ENCODE results near the gene TMPRSS11E. TPM values are rescaled to one million over a fixed set of nuclear protein-coding genes. Genes with fewer than 3 reads are reported as not detected.
"Not testable (repeated sequence)": the region's sequence is repeated elsewhere in the genome, so short reads cannot be mapped to it uniquely, and the experiment has no call there.

Gene TMPRSS11E
- total RNA-seq, 1 experiment from 2014 or later = not detected

DNA sequence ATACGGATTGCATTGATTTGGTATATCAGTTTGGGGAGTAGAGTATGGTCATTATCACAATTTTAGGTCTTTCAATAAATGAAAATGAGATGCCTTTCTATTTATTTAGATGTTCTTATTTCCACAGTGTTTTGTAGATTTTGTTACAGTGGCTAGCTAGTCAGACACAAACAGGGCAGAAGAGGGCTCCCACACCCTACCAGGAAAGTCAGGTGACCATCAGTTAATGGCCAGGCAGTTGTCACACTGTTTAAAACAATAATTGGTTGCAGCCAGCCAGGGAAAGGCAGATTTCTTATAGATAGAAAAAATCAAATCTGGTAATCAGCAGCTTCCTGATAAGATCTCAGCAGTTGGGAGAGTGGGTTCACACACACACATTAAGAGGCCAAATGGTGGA, 71.6 kb downstream of the TMPRSS11E start:
- Histone ChIP-seq H3K36me3 (ENCODE audit: control insufficient read depth, insufficient read depth, low read length) (no peaks in the 10 kb centered on the region), H3K9me3 (ENCODE audit: control insufficient read depth, insufficient read depth, low read depth, low read length) (no peaks in the 10 kb centered on the region), H3K27me3 (ENCODE audit: control insufficient read depth, insufficient read depth, low read length) (no peaks in the 10 kb centered on the region), H3K4me3 (ENCODE audit: low read depth in 2 of 2, low read length in 2 of 2) (no peak overlapping the region), H3K27ac (ENCODE audit: low read length) (no peak overlapping the region), H3K4me1 (ENCODE audit: control insufficient read depth, insufficient read depth, low read length) (no peaks in the 10 kb centered on the region)
- ChIA-PET POLR2A (no interaction called here), CTCF (no interaction called here)
- DNase-seq (ENCODE audit: low read depth, low spot score) (no peak), ATAC-seq (no peak)
- BruUV-seq (replicated peaks) = no TSS peak
- intact Hi-C loops (cut with micrococcal nuclease; ENCODE audit: unreplicated experiment) (no loop called here), in situ Hi-C loops (cut with HindIII; ENCODE audit: low pct_unique_long_range_greater_than_20kb, low sequenced_read_pairs) (no loop called here)
- TF ChIP-seq, protein P1, sequence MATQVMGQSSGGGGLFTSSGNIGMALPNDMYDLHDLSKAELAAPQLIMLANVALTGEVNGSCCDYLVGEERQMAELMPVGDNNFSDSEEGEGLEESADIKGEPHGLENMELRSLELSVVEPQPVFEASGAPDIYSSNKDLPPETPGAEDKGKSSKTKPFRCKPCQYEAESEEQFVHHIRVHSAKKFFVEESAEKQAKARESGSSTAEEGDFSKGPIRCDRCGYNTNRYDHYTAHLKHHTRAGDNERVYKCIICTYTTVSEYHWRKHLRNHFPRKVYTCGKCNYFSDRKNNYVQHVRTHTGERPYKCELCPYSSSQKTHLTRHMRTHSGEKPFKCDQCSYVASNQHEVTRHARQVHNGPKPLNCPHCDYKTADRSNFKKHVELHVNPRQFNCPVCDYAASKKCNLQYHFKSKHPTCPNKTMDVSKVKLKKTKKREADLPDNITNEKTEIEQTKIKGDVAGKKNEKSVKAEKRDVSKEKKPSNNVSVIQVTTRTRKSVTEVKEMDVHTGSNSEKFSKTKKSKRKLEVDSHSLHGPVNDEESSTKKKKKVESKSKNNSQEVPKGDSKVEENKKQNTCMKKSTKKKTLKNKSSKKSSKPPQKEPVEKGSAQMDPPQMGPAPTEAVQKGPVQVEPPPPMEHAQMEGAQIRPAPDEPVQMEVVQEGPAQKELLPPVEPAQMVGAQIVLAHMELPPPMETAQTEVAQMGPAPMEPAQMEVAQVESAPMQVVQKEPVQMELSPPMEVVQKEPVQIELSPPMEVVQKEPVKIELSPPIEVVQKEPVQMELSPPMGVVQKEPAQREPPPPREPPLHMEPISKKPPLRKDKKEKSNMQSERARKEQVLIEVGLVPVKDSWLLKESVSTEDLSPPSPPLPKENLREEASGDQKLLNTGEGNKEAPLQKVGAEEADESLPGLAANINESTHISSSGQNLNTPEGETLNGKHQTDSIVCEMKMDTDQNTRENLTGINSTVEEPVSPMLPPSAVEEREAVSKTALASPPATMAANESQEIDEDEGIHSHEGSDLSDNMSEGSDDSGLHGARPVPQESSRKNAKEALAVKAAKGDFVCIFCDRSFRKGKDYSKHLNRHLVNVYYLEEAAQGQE (IDR thresholded peaks at IDR 0.05; ENCODE audit: insufficient read depth in 1 of 2, low read depth in 2 of 2, low read length in 1 of 2) = no peak
- no peak for TF ChIP-seq TCF7L2 (IDR thresholded peaks at IDR 0.05; ENCODE audit: low read depth, low read length)
- TF ChIP-seq POLR2AphosphoS5 (IDR thresholded peaks at IDR 0.05; ENCODE audit: low read depth, low read length) = no peak
- TF ChIP-seq, protein P2, sequence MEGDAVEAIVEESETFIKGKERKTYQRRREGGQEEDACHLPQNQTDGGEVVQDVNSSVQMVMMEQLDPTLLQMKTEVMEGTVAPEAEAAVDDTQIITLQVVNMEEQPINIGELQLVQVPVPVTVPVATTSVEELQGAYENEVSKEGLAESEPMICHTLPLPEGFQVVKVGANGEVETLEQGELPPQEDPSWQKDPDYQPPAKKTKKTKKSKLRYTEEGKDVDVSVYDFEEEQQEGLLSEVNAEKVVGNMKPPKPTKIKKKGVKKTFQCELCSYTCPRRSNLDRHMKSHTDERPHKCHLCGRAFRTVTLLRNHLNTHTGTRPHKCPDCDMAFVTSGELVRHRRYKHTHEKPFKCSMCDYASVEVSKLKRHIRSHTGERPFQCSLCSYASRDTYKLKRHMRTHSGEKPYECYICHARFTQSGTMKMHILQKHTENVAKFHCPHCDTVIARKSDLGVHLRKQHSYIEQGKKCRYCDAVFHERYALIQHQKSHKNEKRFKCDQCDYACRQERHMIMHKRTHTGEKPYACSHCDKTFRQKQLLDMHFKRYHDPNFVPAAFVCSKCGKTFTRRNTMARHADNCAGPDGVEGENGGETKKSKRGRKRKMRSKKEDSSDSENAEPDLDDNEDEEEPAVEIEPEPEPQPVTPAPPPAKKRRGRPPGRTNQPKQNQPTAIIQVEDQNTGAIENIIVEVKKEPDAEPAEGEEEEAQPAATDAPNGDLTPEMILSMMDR (IDR thresholded peaks at IDR 0.05) = no peak
- no peak for TF ChIP-seq SIN3A (IDR thresholded peaks at IDR 0.05; ENCODE audit: borderline replicate concordance, insufficient read depth, low read depth, low read length)

DNA sequence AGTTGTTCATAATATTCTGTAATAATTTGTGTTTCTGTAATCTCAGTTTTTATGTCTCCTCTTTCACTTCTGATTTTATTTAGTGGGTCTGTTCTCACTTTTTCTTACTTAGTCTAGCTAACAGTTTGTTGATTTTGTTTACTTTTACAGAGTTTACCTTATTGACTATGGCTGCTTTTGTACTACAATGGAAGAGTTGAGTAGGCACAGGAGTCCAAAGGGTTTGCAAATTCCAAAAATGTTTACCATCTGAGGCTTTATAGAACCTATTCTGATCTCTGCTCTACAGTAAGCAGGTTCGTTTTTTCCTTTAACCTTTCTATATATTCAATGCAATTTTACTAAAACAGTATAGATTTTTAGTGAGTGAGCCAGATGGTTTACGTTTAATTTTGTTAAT, 73.7 kb downstream of the TMPRSS11E start:
- ATAC-seq (no peak), DNase-seq (ENCODE audit: low read depth, low spot score) (no peak)
- TF ChIP-seq, protein P1 (IDR thresholded peaks at IDR 0.05; ENCODE audit: insufficient read depth in 1 of 2, low read depth in 2 of 2, low read length in 1 of 2) = no peak
- TF ChIP-seq SIN3A (IDR thresholded peaks at IDR 0.05; ENCODE audit: borderline replicate concordance, insufficient read depth, low read depth, low read length) (no peak), TCF7L2 (IDR thresholded peaks at IDR 0.05; ENCODE audit: low read depth, low read length) (no peak), POLR2AphosphoS5 (IDR thresholded peaks at IDR 0.05; ENCODE audit: low read depth, low read length) (no peak)
- TF ChIP-seq, protein P2 (IDR thresholded peaks at IDR 0.05) = no peak
- intact Hi-C loops (cut with micrococcal nuclease; ENCODE audit: unreplicated experiment) (no loop called here), in situ Hi-C loops (cut with HindIII; ENCODE audit: low pct_unique_long_range_greater_than_20kb, low sequenced_read_pairs) (no loop called here)
- Histone ChIP-seq H3K4me3 (ENCODE audit: low read depth in 2 of 2, low read length in 2 of 2) (no peak overlapping the region), H3K27me3 (ENCODE audit: control insufficient read depth, insufficient read depth, low read length) (no peaks in the 10 kb centered on the region), H3K27ac (ENCODE audit: low read length) (no peak overlapping the region), H3K36me3 (ENCODE audit: control insufficient read depth, insufficient read depth, low read length) (no peaks in the 10 kb centered on the region), H3K4me1 (ENCODE audit: control insufficient read depth, insufficient read depth, low read length) (no peaks in the 10 kb centered on the region), H3K9me3 (ENCODE audit: control insufficient read depth, insufficient read depth, low read depth, low read length) (no peaks in the 10 kb centered on the region)
- CTCF ChIA-PET = no interaction called here
- POLR2A ChIA-PET = no interaction called here
- BruUV-seq (replicated peaks) = no TSS peak

DNA sequence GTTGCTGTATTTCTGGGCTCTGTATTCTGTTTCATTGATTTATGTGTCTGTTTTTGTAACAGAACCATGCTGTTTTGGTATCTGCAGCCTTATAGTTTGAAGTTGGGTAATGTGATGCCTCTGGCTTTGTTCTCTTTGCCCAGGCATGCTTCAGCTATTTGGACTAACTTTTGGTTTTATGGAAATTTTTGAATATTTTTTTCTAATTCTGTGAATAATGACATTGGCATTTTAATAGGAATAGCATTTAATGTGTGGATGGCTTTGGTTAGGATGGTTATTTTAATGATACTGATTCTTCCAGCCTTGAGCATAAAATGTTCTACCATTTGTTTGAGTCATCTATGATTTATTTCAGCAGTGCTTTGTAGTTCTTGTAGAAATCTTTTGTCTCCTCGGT, 75.0 kb downstream of the TMPRSS11E start:
- DNase-seq (ENCODE audit: low read depth, low spot score); CTCF ChIA-PET; ATAC-seq; H3K36me3 ChIP-seq (ENCODE audit: control insufficient read depth, insufficient read depth, low read length); H3K9me3 ChIP-seq (ENCODE audit: control insufficient read depth, insufficient read depth, low read depth, low read length); BruUV-seq (replicated peaks); H3K27ac ChIP-seq (ENCODE audit: low read length); intact Hi-C loops (cut with micrococcal nuclease; ENCODE audit: unreplicated experiment); H3K4me1 ChIP-seq (ENCODE audit: control insufficient read depth, insufficient read depth, low read length); POLR2A ChIA-PET; H3K4me3 ChIP-seq (ENCODE audit: low read depth in 2 of 2, low read length in 2 of 2); in situ Hi-C loops (cut with HindIII; ENCODE audit: low pct_unique_long_range_greater_than_20kb, low sequenced_read_pairs); H3K27me3 ChIP-seq (ENCODE audit: control insufficient read depth, insufficient read depth, low read length): not testable (repeated sequence)
